HuH-7.5 (cell line): ENCODE measurements around the gene COBL.

Experiments used
- DNase-seq: peaks from one replicate; pipeline ENCODE4 v3.0.0; 2011; ENCODE audit warnings: low spot score

COBL gene

DNA sequence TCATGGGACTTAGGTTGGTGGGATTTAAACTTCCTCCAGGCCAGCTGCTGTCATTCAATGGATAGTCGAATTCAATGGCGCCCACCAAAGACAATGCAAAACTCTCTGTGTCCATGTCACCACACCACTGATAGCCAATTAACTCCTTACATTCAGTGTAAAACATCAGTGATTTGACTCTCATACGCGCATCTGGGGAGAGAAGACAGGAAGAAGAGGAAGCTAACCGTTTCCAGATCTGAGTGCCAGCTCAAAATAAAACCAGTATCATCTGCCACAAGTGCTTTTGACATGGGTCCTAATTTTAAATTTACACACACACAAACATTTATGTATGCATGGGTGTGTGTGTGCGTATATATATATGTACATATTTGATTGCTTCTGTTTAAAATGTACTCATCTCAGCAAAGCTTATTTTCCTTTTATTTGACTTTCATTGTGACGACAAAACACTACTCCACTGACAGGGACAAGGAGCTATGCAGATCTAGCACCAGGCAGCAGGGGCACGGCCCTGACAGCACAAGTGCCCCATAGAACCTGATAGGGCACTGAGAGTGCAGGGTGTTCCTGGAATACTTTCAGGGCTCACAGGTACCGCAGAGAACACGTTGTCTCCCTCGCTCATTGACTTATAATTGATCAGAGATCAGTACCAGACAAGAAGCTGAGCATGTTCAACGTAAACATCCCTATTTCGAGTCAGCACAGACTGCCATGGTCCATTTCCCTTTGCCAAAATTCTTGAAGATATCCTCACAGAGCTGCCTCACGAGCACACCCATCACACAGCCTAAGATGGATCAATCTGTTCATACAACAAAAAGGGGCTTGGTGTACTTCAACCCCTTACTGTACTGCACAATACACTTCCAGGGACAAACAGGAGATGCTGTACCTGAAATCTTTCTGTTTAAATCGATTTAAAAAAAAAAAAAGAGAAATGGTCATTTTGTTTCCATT lies 176.1 kb downstream of the COBL start:
- no peak for DNase-seq

DNA sequence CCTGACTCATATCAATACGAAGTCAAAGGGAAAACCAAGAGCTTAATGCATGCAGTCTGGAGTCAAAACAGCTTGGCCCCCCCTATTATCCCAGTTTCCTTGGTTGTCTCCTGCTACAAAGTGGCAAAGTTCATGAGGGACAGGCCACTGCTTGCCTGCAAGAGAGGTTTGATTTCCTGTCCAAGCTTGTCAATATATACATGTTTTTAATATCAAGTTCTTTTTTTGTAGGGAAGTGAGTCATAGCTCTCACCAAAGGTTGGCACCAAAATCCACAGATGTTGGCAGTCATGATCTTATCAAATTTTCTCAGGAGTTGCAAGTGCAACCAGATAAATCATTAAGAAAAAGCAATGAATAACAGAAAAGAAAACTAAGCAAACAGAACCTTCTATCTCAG lies 176.8 kb downstream of the COBL start:
- no peak for DNase-seq

GRCh38 chr7:51138123-51139085 lies 178.2 kb downstream of the COBL start:
- no peak for DNase-seq

DNA sequence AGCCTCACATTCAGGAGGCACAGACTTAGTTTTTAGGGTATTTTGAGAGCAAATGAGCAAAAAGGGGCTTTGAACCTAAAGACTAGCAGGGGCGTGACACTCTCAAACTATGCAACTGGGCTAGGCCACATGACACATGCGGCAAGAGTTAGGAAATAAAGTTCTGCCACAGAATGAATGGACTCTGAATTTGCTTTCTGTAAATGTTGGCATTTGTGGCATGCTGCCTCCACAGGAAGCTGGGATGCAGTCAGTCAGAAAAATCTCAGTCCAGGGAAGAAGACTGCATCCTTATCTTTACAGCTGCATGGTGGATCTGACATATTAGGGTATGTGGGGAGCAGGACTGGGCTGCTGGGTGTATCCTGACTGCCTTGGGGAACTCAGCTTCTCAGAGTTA lies 181.0 kb downstream of the COBL start:
- DNase-seq = no peak

- DNase-seq = no peak
Observed at GRCh38 chr7:51134013-51134441, 182.6 kb downstream of the COBL start.

DNA sequence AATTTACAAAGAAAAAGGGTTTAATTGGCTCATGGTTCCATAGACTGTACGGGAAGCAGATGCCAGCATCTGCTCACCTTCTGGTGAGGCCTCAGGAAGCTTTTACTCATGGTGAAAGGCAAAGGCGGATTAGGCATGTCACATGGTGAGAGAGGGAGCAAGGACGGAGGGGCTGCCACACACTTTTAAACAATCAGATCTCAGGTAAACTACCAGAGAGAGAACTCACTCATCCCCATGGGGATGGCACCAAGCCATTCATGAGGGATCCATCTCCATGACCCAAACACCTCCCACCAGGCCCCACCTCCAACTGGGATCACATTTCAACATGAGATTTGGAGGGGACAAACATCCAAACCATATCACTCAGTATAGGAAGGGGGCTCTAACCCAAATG lies 183.9 kb downstream of the COBL start:
- DNase-seq = no peak

- no peak for DNase-seq
Observed at GRCh38 chr7:51129527-51130472, 186.8 kb downstream of the COBL start.

- no peak for DNase-seq
Observed at GRCh38 chr7:51128545-51129435, 187.8 kb downstream of the COBL start.

DNA sequence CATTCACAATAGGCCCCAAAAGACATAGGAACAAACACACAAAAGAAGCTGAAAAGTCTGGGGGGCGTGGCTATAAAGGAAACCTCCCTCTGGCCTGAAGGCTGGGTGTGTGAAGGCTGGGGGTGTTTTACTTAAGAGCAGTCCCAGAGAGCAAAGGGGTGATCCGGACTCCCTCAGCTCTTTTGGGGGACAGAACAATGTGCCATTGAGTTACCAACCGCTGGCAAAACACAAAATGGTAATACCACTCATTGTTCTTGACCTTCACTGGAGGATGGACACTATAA lies 189.0 kb downstream of the COBL start:
- DNase-seq = no peak

DNA sequence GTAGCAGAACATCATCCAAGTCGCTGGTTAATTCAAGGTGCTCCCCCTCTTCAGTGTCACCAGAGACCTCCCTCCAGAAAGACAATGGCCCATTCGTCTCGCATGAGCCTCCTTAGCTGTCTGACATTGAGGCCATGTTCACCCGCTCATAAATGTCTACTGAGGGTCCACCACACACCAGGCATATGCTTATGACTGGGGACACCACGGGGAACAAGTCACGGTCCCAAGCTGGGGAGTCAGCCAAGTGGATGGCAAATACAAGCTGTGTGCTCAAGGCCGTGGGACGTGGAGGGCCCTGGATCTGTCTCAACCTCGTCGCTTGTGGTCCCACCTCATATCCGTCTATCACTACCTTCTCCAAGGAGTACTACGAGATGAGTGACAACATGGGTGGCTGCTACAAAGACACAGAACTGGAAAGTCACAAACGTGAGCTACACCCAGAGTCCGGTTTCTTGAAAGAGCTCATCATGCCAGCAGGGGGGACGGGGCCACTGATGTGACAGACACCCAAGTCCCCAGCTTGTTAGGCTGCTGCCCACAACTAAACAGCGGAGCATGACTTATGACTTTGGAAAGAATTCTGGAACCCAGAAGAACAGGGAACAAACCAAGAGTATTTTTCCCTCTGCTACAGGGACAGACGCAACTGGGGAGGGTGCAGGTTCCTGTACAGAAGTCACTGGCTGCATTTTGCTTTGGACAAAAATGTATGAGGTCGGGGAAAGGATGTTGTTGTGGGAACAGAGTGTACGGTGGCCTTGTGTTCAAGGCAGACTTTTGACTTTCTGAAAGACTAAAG lies 189.6 kb downstream of the COBL start:
- no peak for DNase-seq

- no peak for DNase-seq
Observed at GRCh38 chr7:51126324-51126723, 190.3 kb downstream of the COBL start.

DNA sequence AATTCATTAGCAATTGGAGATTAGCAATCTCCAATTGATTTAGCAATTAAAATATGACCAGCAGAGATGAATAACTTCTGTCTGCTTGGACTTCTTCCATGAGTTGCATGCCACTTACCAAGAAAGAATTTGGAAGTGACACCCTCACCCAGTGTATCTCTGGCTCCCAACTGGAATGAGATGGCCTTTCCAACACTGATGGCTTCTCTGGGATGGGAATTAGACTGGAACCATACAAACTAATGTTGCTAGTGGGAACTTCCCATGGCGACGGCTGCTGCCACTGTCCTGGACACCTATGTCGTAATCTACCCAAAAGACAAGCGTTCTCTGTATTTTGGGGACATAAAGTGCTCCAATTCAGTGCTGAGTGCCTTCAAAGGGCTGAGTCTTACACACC lies 192.3 kb downstream of the COBL start:
- no peak for DNase-seq

- no peak for DNase-seq
Observed at GRCh38 chr7:51123322-51124019, 193.1 kb downstream of the COBL start.

DNA sequence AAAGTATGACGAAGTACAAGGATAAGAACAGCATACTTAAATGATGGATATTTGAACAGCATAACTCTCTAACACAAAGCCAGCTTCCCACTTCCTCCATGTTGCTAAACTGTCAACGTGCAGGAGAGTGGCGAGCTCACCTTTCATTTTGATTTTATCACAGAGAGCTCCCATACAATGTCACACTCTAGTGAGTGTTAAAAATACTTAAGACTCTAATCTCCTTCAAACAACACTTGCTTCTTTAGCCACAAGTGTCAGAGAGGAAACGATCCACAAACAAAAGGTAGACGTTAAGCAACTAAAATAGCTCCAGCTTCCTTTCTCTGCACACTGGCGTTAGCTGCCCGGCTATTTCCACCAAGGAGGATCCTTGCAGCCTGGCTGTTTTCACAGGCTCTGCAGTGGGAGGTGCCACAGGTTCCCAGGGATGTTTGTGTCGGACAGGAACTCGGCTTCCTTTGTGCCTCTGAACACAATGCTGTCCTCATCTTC lies 194.6 kb downstream of the COBL start:
- DNase-seq = no peak

- DNase-seq = no peak
Observed at GRCh38 chr7:51121036-51121790, 195.4 kb downstream of the COBL start.

DNA sequence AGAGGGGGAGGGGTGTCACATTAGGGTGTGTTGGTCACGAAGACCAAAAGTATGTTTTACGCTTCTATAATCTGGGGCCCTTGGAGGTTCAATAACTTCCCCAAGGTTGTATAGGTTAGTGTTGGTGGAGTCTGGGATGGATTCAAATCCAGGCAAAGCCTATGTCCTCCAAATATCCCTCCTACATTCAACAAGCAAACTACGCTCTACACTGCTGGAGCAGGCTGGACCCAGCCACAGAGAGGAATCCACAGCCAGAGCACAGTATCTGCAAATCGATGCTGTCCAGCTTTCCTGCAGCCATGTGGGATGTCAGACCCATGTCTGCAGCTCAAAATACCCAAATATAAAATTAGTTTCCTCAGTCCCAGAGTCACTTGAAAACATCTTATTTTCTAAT lies 198.0 kb downstream of the COBL start:
- no peak for DNase-seq

DNA sequence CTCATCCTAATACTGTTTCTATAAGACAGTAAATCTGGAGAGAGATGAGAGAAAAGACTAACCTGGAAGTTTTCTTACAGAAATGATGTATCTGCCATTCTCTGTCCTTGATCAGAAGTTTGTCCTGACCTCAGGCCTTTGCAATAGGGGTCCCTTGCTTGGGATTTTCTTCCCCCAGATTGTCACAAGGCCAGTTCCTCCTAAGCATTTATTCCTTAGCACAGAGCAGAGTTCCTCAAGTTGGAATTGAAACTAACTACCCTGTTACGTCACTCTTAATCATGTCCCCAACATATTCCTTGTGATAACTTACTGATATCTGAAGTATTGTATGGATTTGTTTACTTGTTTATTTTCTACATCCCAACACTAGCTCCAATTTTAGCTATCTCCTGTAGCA lies 202.1 kb downstream of the COBL start:
- no peak for DNase-seq

DNA sequence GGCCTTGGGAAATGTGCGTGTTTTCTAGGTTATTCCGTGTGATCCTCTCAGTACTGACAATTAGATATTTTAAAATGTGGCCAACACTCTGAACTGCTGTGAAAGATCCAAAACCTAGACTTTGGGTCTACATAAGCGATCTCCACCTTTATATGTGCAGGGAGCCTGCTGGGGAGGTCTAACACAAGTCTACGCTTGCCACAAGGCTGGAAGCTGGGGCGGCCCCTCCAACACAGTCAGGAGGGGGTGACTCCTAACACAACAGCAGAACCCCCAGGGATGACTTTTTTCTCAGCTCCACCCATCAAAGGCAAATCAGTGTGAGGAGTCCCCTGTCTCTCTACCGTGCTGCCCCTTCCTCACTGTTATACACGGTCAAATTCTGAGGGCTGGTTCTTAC lies 202.6 kb downstream of the COBL start:
- no peak for DNase-seq
